Ovary (tissue), 9 donors: Measurements from ENCODE around the gene CDC42EP1. TPM values are rescaled to one million over a fixed set of nuclear protein-coding genes. Genes with fewer than 3 reads are reported as not detected.
A peak's percentile ranks its signal among the peaks of the same experiment; 100 is the strongest.
"Not testable (repeated sequence)": the region's sequence is repeated elsewhere in the genome, so short reads cannot be mapped to it uniquely, and the experiment has no call there.

Source experiments
- DNase-seq, 5 donors: peaks; one replicate each; pipeline ENCODE4 v3.0.0-alpha.2; 2019 to 2020
- H3K27ac ChIP-seq, 2 donors: fragments of 200-600 bp; one replicate each; pipeline versions ENCODE4 v1.5.1 to v1.8.0; 2019 to 2022
- H3K27me3 ChIP-seq: fragments of 200-600 bp; one replicate; pipeline ENCODE4 v1.8.0; 2022
- H3K36me3 ChIP-seq: fragments of 200-600 bp; sonication (generic); one replicate; pipeline ENCODE4 v1.5.1; 2019
- H3K4me1 ChIP-seq: one replicate; pipeline ENCODE4 v1.8.1; 2013; ENCODE audit warnings: mild to moderate bottlenecking, moderate library complexity; ENCODE audit not compliant: insufficient read depth
- H3K4me3 ChIP-seq: fragments of 200-600 bp; sonication (generic); one replicate; pipeline ENCODE4 v1.5.1; 2017
- H3K9me3 ChIP-seq, 2 donors: fragments of 200-600 bp in 1 of 2; sonication (generic) in 1 of 2; one replicate each; pipeline versions ENCODE4 v1.5.1 to v1.8.1; 2013 to 2019; ENCODE audit warnings: mild to moderate bottlenecking in 1 of 2, moderate library complexity in 1 of 2
- CTCF ChIP-seq, 3 donors: fragments of 450-650 bp in 2 of 3; fragments of 200-600 bp in 1 of 3; IDR thresholded peaks; one replicate each; pipeline versions ENCODE4 v1.5.1 to v1.8.0; 2016 to 2022; ENCODE audit warnings: antibody characterized with exemption in 3 of 3, mild to moderate bottlenecking in 1 of 3
- EP300 ChIP-seq: sonication (generic); formaldehyde crosslinking; IDR thresholded peaks from one replicate; pipeline ENCODE4 v1.6.1; 2017; ENCODE audit warnings: antibody characterized with exemption
- POLR2A ChIP-seq: fragments of 450-650 bp; IDR thresholded peaks from one replicate; pipeline ENCODE4 v1.6.1; 2017; ENCODE audit warnings: antibody characterized with exemption, mild to moderate bottlenecking, moderate library complexity
- whole genome bisulfite sequencing, 3 donors: extraction: QIAGEN DNeasy Blood & Tissue Kit in 1 of 3; methylation state at CpG; one replicate each; pipeline versions ENCODE4 v1.1.5 to v1.1.7; 2013 to 2017; 5-methylcytosine and 5-hydroxymethylcytosine counted together
- intact Hi-C, 4 donors: fragments of 100-400 bp; cut with DNase I; formaldehyde crosslinking; loops; one replicate each; pipeline versions ENCODE4 v1.11.0 to v1.15.1; 2022 to 2023
- polyA plus RNA-seq, 2 donors: library from polyadenylated mRNA; stranded (reverse); fragments of 200-250 nt in 1 of 2; fragments of 350-450 nt in 1 of 2; fragmentation: Illumina TruSeq in 1 of 2; extraction: RNeasy Lipid Tissue Mini Kit (QIAGEN cat#74804) in 1 of 2; gene quantifications; one replicate each; pipeline ENCODE4 v1.2.3, GENCODE V29; 2013 to 2014
- total RNA-seq, 7 donors: library from RNA; depleted of rRNA in 2 of 7; stranded (reverse); fragments of >200 nt in 2 of 7; fragmentation: NEBNext Ultra II Directional in 3 of 7; extraction: Animal tissue kit (Norgen Biotek cat#: 25700) in 3 of 7; gene quantifications; one replicate each; pipeline versions ENCODE4 v1.1.0 to v1.2.4, GENCODE V29; 2016 to 2023
- donor health status: DM: no; HTN: no; CAD: no; lungs with moderate emphysema.
- donor health status: DM: no; HTN: no; CAD: no.
- donor health status: Bipolar disorder and iron deficiency.
- donor health status: DM: yes; HTN: yes; CAD: no.
- donor health status: DM: no; HTN: no; CAD: no.
- donor health status: DM: yes; HTN: yes; CAD: no.

CDC42EP1 gene
- total and polyA plus RNA-seq, 9 donors, result 3.4 to 125 (median 71.8) TPM

GRCh38 chr22:37533995-37534394 lies 26.3 kb upstream of the CDC42EP1 start:
- no peak for TF ChIP-seq CTCF (IDR thresholded peaks at IDR 0.05)
- WGBS, 3 donors, result 9 to 27% (median 16%) methylated on average over 9 of the region's 9 CpGs
- intact Hi-C loops, result no loop called here
- Histone ChIP-seq H3K4me3 (no peak overlapping the region), H3K4me1 (peaks cover 1% of the 10 kb centered on the region), H3K36me3 (no peaks in the 10 kb centered on the region), H3K27ac (no peak overlapping the region), H3K9me3 (no peaks in the 10 kb centered on the region), H3K27me3 (no peaks in the 10 kb centered on the region)
- no peak for DNase-seq

GRCh38 chr22:37534445-37534844 lies 25.8 kb upstream of the CDC42EP1 start:
- Histone ChIP-seq H3K9me3 (no peaks in the 10 kb centered on the region), H3K27me3 (no peaks in the 10 kb centered on the region), H3K36me3 (no peaks in the 10 kb centered on the region), H3K27ac (no peak overlapping the region), H3K4me3 (no peak overlapping the region), H3K4me1 (peaks cover 1% of the 10 kb centered on the region)
- no peak for DNase-seq
- 86 to 91% (median 89%) methylated on average over 3 of the region's 3 CpGs for WGBS, 3 donors
- no peak for TF ChIP-seq CTCF (IDR thresholded peaks at IDR 0.05)
- intact Hi-C loops, result no loop called here

GRCh38 chr22:37535159-37535558 lies 25.1 kb upstream of the CDC42EP1 start:
- TF ChIP-seq POLR2A (no peak), CTCF (IDR thresholded peaks at IDR 0.05) (no peak), EP300 (no peak)
- no peak for DNase-seq
- Histone ChIP-seq H3K4me1 (peaks cover 1% of the 10 kb centered on the region), H3K27me3 (no peaks in the 10 kb centered on the region), H3K36me3 (no peaks in the 10 kb centered on the region), H3K4me3 (no peak overlapping the region), H3K9me3 (no peaks in the 10 kb centered on the region), H3K27ac (no peak overlapping the region)
- intact Hi-C loops, result loop anchor here in 2 of 4 donors (5.0 kb wide), 1 partner anchor 57 kb away; no protein-coding TSS in a partner anchor
- 78 to 86% (median 84%) methylated on average over 6 of the region's 6 CpGs for WGBS, 3 donors

GRCh38 chr22:37538590-37539357 lies 21.5 kb upstream of the CDC42EP1 start:
- Histone ChIP-seq H3K9me3 (no peaks in the 10 kb centered on the region), H3K36me3 (no peaks in the 10 kb centered on the region), H3K4me3 (no peak overlapping the region), H3K27ac (no peak overlapping the region), H3K27me3 (no peaks in the 10 kb centered on the region), H3K4me1 (peaks cover 1% of the 10 kb centered on the region)
- DNase-seq, result peak; percentile 91 to 95 (median 94)
- TF ChIP-seq CTCF (IDR thresholded peaks at IDR 0.05), result peak; percentile 94 to 100 (median 99)
- no peak for TF ChIP-seq EP300
- TF ChIP-seq POLR2A, result peak; percentile 31
- intact Hi-C loops, result loop anchor here in 3 of 4 donors (2.0 to 5.0 kb wide), 3 partner anchors 28 to 54 kb away; no protein-coding TSS in a partner anchor
- WGBS, 3 donors, result 9 to 13% (median 12%) methylated on average over 20 of the region's 20 CpGs

GRCh38 chr22:37539790-37540189 lies 20.5 kb upstream of the CDC42EP1 start:
- not testable (repeated sequence) for H3K27ac ChIP-seq, H3K4me1 ChIP-seq, H3K36me3 ChIP-seq, H3K9me3 ChIP-seq, DNase-seq, H3K27me3 ChIP-seq, H3K4me3 ChIP-seq
- intact Hi-C loops, result loop anchor here (2.0 to 10.0 kb wide), 4 partner anchors 27 to 55 kb away; no protein-coding TSS in a partner anchor
- WGBS, 3 donors, result 87 to 88% (median 87%) methylated on average over 6 of the region's 6 CpGs

GRCh38 chr22:37542416-37542815 lies 17.9 kb upstream of the CDC42EP1 start:
- peaks cover 11% of the 10 kb centered on the region for H3K4me1 ChIP-seq
- H3K4me3 ChIP-seq, H3K27me3 ChIP-seq, H3K36me3 ChIP-seq, H3K9me3 ChIP-seq, DNase-seq, H3K27ac ChIP-seq: not testable (repeated sequence)
- 92 to 97% (median 96%) methylated on average over 4 of the region's 4 CpGs for WGBS, 3 donors
- intact Hi-C loops, result loop anchor here in 2 of 4 donors (2.0 to 10.0 kb wide), 2 partner anchors 24 to 52 kb away; no protein-coding TSS in a partner anchor
